ENCODE measurements around the gene DHX9.

Gene DHX9

DNA sequence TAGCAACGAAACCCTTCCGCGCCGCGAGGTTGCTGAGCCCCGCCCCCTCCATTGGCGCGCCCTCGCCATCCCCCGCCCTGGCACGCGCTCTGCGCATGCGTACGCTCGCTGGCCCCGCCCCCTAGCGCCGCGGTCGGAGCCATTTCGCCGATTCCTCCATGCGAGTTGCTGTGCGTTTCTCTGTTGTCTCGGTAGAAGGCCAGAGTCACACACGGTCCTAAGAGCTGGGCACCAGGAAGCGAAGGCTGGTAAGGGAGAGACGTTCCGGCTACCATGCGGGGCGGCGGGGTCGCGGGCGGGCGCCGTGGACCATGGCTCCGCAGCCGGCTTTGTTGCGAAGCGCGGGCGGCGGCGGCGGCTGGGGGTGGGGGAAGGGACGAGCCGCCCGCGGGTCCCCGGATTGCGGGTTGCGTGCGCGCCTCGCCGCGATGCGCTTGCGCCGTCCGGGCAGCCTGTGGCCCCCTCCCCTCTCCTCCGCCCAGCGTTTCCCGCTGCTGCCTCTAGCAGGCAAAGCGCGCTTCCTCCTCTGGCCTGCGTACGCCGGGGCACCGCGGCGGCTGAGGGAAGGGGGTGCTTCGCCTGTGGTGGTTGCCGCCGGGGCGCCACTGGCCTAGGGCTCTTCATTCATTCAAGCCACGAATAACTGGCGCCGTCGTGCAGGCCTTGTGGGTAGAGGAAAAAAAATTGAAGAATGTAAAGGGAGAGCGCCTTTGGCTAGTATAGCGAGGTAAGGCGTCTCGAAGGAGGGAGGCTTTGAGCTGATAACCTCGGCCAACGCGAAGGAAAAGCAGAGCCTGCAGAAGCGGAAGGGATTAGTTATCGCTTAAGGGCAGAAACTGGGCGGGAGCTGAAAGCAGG, at the start of gene DHX9:
TSS of gene DHX9 (plus strand) at position 139 of the 858 bp plus-strand sequence. CDS start 3,220 bp downstream, outside the sequence.
- DNase-seq (ENCODE audit: low read depth in 1 of 2, low spot score in 1 of 2) = peak; percentile 96 to 97

GRCh38 chr1:182791281-182792179, 47.6 kb upstream of the DHX9 start:
- no peak for DNase-seq (ENCODE audit: low read depth in 1 of 2, low spot score in 1 of 2)

- no peak for DNase-seq (ENCODE audit: low read depth in 1 of 2, low spot score in 1 of 2)
Measured at GRCh38 chr1:182794091-182794490, 45.1 kb upstream of the DHX9 start.

- DNase-seq (ENCODE audit: low read depth in 1 of 2, low spot score in 1 of 2) = no peak
Measured at GRCh38 chr1:182794676-182795201, 44.4 kb upstream of the DHX9 start.

- DNase-seq (ENCODE audit: low read depth in 1 of 2, low spot score in 1 of 2) = no peak
Measured at GRCh38 chr1:182795563-182796228, 43.5 kb upstream of the DHX9 start.

GRCh38 chr1:182802006-182802803, 36.9 kb upstream of the DHX9 start:
- no peak for DNase-seq (ENCODE audit: low read depth in 1 of 2, low spot score in 1 of 2)

GRCh38 chr1:182803846-182804245, 35.3 kb upstream of the DHX9 start:
- no peak for DNase-seq (ENCODE audit: low read depth in 1 of 2, low spot score in 1 of 2)

GRCh38 chr1:182806015-182806678, 33.0 kb upstream of the DHX9 start:
- no peak for DNase-seq (ENCODE audit: low read depth in 1 of 2, low spot score in 1 of 2)

DNA sequence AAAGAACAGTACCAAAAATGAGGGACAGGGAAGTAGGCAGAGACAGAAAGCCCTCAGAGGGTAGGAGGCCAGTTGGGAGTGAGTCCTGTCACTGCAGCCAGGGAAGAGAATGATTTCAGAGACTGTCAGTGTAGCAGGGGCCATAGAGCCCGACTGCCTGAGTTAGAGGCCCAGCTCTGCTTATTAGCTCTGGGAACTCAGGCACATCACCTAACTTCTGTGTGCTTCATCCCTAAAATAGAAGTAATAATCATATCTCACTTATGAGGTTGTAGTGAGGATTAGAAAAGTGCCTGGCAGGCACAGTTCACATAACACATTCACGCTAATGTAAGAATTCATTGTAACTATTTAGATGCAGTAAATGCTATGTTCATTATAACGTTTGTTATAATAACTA, 31.2 kb upstream of the DHX9 start:
- DNase-seq (ENCODE audit: low read depth in 1 of 2, low spot score in 1 of 2) = no peak

DNA sequence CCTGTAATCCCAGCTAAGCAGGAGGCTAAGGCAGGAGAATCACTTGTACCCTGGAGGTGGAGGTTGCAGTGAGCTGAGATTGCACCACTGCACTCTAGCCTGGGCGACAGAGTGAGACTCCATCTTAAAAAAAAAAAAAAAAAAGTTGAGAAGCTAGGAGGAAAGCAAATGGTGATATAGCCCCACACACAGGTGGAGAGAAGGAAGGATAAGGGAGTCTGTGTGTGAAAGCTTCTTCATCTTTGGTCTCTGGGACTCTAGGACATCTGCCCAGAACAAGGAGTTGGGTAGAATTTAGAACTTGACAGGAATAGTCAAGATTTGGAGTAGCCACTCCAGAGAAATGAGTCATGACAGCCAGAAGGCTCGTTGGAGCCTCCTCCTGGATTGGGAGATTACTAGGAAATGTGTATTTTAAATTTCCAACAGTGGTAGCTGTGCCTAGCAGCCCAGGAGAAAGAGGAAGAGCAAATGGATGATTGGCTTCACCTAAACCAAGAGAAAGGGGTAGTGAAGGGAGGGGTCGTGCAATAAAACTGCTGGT, 29.7 kb upstream of the DHX9 start:
- no peak for DNase-seq (ENCODE audit: low read depth in 1 of 2, low spot score in 1 of 2)

DNA sequence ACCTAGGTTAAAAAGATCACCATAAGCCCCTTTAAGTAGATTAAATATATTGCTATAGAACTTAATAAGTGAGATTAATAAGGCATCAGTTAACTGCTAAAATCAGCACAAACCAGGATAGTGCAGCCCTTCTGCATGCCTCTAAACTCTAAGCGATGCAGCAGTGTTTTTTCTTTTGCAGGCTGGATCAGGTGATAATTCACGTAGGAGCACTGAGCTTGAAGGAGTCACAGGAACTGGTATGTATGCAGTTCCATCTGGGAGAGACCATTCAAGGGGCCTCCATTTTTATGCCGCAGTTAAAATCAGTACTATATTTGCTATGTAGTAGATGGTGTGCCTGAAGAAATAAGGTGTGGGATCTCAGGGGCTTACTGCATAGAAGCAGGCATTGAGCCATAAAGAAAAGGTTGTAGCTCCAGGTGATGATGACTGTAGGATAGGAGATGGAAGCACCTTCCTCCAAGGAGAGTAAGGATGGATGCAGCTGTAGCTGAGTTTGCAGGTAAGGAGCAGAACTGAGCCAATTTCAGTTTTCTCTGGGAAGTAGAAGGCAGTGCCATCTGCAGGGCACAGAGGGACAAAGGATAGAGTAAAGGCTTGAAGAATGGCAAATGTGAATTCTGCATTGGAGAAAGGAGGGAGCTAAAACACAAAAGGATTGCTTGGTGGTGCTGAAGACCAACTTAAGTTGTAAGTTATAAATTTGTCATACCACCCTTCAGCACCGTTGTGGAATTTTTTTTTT, 27.0 kb upstream of the DHX9 start:
- no peak for DNase-seq (ENCODE audit: low read depth in 1 of 2, low spot score in 1 of 2)

DNA sequence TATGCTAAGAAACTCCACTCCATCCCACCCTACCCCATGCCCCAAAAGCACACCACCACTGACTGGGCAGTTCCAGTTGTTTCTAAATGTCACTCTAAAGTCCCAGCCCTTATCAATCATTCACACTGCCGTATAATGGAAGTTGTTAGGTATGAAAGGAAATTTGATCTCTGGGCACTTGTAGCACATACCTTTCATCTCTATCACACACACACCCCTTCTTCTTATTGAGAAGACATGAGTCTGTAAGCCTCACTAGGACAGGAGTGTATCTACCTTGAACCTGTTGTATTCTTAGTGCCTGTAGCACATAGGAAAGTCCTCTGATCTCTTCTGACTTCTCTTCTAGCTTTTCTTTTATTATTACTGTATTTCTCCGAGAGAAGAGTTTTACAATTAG, 22.3 kb upstream of the DHX9 start:
- no peak for DNase-seq (ENCODE audit: low read depth in 1 of 2, low spot score in 1 of 2)

DNA sequence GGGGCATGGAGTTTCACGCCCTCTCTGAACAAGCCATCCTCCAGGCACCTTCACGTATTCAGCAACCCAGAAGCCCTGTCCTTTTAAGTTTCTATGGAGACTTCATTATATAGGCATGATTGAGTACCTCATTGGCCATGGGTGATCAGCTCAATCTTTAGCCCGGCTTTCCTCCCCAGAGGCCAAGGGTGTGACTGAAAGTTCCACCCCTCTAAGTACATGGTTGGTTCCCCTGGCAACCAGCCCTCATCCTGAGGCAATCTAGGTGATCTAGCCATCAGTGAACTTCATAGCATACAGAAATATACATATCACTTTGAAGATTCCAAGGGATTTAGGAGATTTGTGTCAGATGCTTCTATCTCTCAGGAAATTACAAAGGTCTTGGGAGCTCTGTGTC, 21.3 kb upstream of the DHX9 start:
- no peak for DNase-seq (ENCODE audit: low read depth in 1 of 2, low spot score in 1 of 2)

DNA sequence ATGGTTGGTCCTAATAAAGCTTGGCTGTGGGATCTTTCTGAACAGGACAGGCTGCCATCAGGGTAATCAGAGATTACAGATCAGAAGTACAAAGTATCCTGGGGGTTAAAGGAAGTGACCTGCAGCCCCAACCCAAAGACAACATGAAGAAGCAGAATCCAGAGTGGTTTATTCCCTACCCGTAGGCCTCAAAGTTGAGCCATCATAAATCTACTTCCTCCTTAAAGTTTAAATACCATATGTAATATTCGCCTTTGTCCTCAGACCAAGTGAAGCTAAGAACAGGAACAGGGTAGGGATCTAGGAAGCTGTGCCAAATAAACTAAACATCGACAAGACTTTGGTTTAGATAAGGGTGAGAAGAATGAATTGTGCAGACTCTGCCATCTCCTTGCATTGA, 15.9 kb upstream of the DHX9 start:
- DNase-seq (ENCODE audit: low read depth in 1 of 2, low spot score in 1 of 2) = no peak

DNA sequence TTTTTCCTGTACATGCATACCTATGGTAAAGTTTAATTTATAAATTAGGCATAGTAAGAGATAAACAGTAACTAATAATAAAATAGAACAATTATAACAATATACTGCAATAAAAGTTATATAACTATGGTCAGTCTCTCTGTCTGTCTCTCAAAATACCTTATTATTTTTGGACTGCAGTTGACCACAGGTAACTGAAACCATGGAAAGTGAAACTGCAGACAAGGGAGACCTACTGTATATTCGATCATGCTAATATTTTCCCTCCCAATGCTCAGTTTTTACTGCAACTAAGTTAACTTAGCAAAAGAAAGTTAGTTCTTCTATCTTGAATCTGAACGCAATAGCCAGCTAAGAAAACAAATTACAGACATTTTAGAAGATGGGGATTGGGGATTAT, 12.3 kb upstream of the DHX9 start:
- no peak for DNase-seq (ENCODE audit: low read depth in 1 of 2, low spot score in 1 of 2)

- DNase-seq (ENCODE audit: low read depth in 1 of 2, low spot score in 1 of 2) = no peak
Measured at GRCh38 chr1:182829285-182829932, 9.7 kb upstream of the DHX9 start.

DNA sequence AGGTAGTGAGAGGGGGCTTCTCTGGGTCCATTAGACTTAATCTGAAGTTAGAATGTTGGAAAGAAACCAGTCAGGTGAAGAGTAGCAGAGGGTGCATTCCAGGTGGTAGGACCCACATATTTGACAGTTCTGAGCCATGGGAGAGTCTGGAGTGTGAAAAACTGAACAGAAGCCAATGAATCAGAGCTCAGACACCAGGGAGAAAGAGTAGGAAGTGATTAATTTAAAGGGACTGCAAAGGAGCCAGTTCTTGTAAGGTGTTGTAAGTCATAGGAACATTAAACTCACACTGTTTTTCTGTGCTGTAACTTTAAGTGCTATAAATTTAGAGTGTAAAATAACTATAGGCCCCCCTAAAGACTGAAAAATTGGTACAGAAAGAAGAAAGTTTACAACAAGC, 5.9 kb upstream of the DHX9 start:
- no peak for DNase-seq (ENCODE audit: low read depth in 1 of 2, low spot score in 1 of 2)

GRCh38 chr1:182834326-182834725, 4.8 kb upstream of the DHX9 start:
- no peak for DNase-seq (ENCODE audit: low read depth in 1 of 2, low spot score in 1 of 2)

Data from stimulated activated CD4-positive, alpha-beta T cell treated with anti-CD3 and anti-CD28 coated beads, Interleukin-15, amount 100 ng/mL, for 1 hour (primary cell).